HEK293 (cell line): ENCODE measurements around the gene EXT2.

Source experiments
- AEBP2 ChIP-seq: fragments of 450-650 bp; formaldehyde crosslinking; IDR thresholded peaks from 2 replicates; pipeline ENCODE4 v1.5.1; 2016; ENCODE audit warnings: missing biosample characterization, missing genetic modification characterization, borderline replicate concordance
- CTCF ChIP-seq: fragments of 450-650 bp; formaldehyde crosslinking; IDR thresholded peaks from 2 replicates; pipeline ENCODE4 v1.5.1; 2016; ENCODE audit warnings: missing biosample characterization, missing genetic modification characterization
- HOXA7 ChIP-seq: sonication (generic); formaldehyde crosslinking; IDR thresholded peaks from 2 replicates; pipeline ENCODE4 v1.8.1; 2022; ENCODE audit warnings: missing genetic modification reagents, borderline replicate concordance
- PRDM4 ChIP-seq: fragments of 450-650 bp; formaldehyde crosslinking; IDR thresholded peaks from 2 replicates; pipeline ENCODE4 v1.5.1; 2017; ENCODE audit warnings: missing biosample characterization, missing genetic modification characterization
- SALL2 ChIP-seq: fragments of 450-650 bp; formaldehyde crosslinking; IDR thresholded peaks from 2 replicates; pipeline ENCODE4 v1.5.0; 2017; ENCODE audit warnings: missing biosample characterization, mild to moderate bottlenecking, missing genetic modification characterization, borderline replicate concordance
- SETDB1 ChIP-seq: IDR thresholded peaks from one replicate; pipeline ENCODE4 v1.6.1; 2017; ENCODE audit warnings: mild to moderate bottlenecking, low read length, moderate library complexity, mixed read lengths; ENCODE audit not compliant: insufficient read length
- ZBTB6 ChIP-seq: fragments of 450-650 bp; formaldehyde crosslinking; IDR thresholded peaks from 2 replicates; pipeline ENCODE4 v1.5.1; 2017; ENCODE audit warnings: missing biosample characterization, missing genetic modification characterization
- ZIC2 ChIP-seq: fragments of 450-650 bp; formaldehyde crosslinking; IDR thresholded peaks from 2 replicates; pipeline ENCODE4 v1.5.1; 2016; ENCODE audit warnings: missing biosample characterization, missing genetic modification characterization
- ZNF132 ChIP-seq: fragments of 450-650 bp; formaldehyde crosslinking; IDR thresholded peaks from 2 replicates; pipeline ENCODE4 v1.5.1; 2017; ENCODE audit warnings: missing biosample characterization, missing genetic modification characterization, borderline replicate concordance
- ZNF354C ChIP-seq: fragments of 450-650 bp; formaldehyde crosslinking; IDR thresholded peaks from 2 replicates; pipeline ENCODE4 v1.5.1; 2016; ENCODE audit warnings: missing biosample characterization, missing genetic modification characterization, low read depth, borderline replicate concordance
- ZNF416 ChIP-seq: fragments of 450-650 bp; formaldehyde crosslinking; IDR thresholded peaks from 2 replicates; pipeline ENCODE4 v1.5.1; 2016; ENCODE audit warnings: missing biosample characterization, missing genetic modification characterization
- ZNF585B ChIP-seq: fragments of 450-650 bp; formaldehyde crosslinking; IDR thresholded peaks from 2 replicates; pipeline ENCODE4 v1.5.1; 2016; ENCODE audit warnings: missing biosample characterization, missing genetic modification characterization
- ZNF747 ChIP-seq: fragments of 450-650 bp; formaldehyde crosslinking; IDR thresholded peaks from 2 replicates; pipeline ENCODE4 v1.5.1; 2016; ENCODE audit warnings: missing biosample characterization, missing genetic modification characterization

DNA sequence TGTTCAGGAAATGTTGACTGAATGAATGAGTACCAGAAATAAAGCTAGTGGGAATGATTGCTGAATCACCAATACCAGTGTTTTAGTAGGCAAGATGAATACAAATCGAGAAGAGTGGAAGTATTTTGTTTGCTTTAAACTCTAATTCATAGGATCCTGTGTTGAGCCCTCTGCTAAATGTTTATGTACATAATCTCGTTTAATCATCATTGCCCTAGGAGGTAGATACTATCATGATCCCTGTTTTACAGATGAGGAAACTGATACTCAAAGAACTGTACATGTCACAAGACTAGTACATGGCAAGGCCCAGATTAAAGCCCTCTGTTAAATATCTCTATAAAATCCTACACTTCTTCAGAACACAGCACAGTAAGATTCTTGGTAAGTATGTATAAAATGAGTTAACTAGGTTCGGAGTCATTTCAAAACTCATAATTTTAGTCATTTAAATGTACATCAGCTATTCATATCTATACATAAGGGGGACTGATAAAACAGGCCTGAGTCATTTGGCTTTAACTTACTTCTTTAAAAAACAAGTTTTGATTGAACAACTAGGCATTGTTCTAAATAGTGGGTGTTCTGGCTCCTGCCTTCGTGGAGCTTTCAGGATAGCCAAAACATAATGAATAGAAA lies 97.1 kb downstream of the EXT2 start:
- no peak for TF ChIP-seq AEBP2 (tag by site-specific recombination)
- TF ChIP-seq SALL2 (tag by site-specific recombination), result no peak
- no peak for TF ChIP-seq ZIC2 (tag by site-specific recombination)
- TF ChIP-seq ZBTB6 (tag by site-specific recombination), result no peak
- TF ChIP-seq ZNF416, result no peak
- no peak for TF ChIP-seq HOXA7 (CRISPR knock-in tag)
- TF ChIP-seq CTCF (tag by site-specific recombination), result no peak
- no peak for TF ChIP-seq ZNF354C (tag by site-specific recombination)
- TF ChIP-seq ZNF585B (tag by site-specific recombination), result no peak
- TF ChIP-seq PRDM4 (tag by site-specific recombination), result no peak
- TF ChIP-seq ZNF747 (tag by site-specific recombination), result no peak
- no peak for TF ChIP-seq SETDB1
- TF ChIP-seq ZNF132, result no peak
